GM12873 (cell line): ENCODE measurements around the gene CERS1.

Source experiments
- TF ChIP-seq, protein P1 (sequence below): IDR thresholded peaks from 2 replicates; pipeline ENCODE4 v1.5.1; 2012; ENCODE audit warnings: low read depth, mild to moderate bottlenecking, moderate library complexity, low read length, control low read depth; ENCODE audit not compliant: insufficient read depth; ENCODE audit errors: missing control alignments

Gene CERS1

DNA sequence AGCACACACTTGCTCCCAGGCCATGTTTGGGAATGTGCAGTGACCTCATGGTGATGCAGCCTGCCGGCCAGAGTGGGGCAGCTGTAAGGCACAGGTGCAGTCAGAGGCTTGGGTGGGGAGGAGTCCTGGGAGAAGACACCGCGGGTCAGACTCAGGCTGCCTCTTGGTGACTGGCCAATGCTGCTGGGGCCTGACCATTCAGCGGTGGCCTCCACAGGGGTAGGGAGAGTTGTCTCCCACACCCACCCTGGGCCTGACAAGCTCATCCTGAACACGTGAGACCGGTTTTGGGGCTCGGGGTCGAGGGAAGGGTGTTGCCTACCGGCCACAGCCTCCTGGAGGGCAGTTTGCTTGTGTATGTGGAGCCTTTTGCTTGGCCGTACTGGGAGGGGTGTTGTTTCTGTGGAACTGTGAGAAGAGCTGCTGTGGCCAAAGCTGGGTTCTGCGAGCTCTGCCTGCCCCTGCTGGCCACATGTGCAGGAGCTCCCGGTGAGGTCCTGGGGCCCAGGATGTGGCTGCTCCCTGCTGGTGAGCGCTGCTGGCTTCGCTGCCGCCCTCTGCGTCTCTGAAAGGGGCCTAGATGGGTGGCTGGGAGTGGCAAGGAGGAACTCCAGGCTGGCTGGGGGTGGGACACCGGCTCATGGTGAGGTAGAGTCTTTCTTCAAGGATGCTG lies 42.1 kb downstream of the CERS1 start:
- TF ChIP-seq, protein P1, sequence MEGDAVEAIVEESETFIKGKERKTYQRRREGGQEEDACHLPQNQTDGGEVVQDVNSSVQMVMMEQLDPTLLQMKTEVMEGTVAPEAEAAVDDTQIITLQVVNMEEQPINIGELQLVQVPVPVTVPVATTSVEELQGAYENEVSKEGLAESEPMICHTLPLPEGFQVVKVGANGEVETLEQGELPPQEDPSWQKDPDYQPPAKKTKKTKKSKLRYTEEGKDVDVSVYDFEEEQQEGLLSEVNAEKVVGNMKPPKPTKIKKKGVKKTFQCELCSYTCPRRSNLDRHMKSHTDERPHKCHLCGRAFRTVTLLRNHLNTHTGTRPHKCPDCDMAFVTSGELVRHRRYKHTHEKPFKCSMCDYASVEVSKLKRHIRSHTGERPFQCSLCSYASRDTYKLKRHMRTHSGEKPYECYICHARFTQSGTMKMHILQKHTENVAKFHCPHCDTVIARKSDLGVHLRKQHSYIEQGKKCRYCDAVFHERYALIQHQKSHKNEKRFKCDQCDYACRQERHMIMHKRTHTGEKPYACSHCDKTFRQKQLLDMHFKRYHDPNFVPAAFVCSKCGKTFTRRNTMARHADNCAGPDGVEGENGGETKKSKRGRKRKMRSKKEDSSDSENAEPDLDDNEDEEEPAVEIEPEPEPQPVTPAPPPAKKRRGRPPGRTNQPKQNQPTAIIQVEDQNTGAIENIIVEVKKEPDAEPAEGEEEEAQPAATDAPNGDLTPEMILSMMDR = no peak

DNA sequence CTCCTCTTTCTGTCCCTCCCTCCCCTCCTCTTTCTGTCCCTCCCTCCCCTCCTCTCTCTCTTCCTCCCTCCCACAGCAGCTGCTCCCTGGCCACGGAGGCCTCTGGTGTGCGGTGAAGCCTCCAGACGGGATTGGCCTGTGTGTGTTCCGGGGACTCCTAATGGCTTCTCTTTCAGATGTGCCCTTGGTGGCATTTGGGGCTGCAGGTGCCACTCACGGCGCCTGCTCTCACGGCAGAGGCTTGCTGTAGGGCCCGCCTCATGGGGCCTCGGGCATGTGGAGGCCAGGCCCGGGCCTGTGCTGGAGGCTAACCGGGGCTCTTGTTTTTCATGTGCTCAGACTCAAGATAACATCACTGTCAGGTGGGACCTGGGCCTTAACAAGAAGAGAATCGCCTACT lies 43.3 kb downstream of the CERS1 start:
- TF ChIP-seq, protein P1 = no peak

DNA sequence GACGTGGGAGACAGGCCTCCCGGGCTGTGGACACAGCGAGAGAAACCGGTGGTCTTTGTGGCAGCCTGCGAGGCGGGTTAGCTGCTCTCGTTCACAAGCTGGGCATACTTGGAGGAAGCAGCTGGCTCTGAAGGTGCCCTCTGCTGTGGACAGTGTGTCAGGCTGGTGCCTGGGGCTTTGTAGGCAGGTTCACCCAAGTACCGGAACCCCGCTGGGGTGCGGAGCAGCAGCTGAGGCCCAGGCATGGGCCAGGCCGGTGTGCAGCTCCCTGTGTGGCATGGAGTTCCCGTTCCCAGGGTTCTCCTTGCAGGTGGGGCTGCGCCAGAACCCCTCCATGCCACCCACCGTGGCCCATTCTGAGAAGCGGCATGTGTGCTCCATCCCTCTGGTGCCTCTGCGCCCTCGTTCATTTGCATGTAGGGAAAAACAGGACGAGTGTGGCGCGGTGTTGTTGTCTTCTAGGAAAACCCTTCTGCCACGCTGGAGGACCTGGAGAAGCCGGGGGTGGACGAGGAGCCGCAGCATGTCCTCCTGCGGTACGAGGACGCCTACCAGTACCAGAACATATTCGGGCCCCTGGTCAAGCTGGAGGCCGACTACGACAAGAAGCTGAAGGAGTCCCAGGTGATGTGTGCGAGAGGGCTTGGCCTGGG lies 44.2 kb downstream of the CERS1 start:
- TF ChIP-seq, protein P1 = no peak

DNA sequence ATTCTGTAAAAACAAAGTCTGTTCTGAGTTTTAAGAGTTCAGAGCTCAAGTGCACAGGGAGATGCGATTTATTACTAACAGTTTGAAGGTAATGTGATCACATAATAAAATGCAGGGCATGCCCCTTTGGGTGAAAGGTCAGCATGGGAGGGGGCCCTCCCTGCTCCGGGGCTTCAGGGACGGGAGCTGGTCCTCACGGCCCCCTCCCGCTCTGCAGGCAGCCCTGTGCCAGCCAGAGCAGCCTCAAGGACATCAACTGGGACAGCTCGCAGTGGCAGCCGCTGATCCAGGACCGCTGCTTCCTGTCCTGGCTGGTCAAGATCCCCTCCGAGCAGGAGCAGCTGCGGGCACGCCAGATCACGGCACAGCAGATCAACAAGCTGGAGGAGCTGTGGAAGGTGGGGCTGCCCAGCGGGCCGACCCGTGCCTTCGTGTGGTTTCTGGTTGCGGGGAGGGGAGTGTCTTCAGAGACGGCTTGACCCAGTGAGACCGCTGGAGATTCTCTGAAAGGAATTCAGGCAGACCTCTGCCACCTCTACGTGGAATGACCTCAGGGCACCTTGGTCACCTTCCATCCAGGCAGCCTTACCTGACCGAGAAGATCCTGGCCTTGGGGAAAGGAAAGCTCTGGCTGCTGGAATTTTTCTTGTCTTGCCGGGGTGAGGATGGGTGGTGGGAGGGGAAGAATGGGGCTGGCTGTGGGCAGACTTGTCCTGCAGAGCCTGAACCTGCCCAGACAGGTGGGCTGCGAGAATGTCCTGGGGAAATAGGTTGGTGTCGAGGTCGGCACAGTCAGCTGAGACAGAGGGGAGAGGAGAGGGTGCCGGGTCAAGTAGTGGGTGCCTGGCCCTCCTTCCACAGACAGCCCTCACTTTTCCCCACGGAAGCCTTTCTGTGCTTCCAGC lies 45.2 kb downstream of the CERS1 start:
- TF ChIP-seq, protein P1 = no peak

DNA sequence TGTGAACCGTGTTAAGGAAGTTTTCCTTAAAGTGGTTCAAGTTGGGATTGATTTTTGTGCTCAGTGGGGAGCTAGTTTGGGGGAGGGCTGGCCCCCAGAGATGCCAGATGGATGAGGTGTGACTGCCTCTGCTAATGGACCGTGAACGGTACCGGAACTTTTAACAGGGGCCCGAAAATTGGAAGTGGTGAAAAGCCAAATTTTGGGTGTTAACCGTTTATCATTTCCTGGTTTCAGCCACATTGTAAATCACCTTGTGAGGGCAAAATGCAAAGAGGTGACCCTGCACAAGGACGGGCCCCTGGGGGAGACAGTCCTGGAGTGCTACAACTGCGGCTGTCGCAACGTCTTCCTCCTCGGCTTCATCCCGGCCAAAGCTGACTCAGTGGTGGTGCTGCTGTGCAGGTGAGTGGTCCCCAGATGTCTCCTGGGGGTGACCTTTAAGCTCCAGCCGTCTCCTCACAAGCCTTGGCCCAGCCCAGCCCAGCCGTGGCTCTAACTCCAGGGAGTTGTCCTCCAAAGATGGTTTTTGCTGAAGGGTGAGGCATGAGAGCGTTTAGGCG lies 46.0 kb downstream of the CERS1 start:
- TF ChIP-seq, protein P1 = no peak

DNA sequence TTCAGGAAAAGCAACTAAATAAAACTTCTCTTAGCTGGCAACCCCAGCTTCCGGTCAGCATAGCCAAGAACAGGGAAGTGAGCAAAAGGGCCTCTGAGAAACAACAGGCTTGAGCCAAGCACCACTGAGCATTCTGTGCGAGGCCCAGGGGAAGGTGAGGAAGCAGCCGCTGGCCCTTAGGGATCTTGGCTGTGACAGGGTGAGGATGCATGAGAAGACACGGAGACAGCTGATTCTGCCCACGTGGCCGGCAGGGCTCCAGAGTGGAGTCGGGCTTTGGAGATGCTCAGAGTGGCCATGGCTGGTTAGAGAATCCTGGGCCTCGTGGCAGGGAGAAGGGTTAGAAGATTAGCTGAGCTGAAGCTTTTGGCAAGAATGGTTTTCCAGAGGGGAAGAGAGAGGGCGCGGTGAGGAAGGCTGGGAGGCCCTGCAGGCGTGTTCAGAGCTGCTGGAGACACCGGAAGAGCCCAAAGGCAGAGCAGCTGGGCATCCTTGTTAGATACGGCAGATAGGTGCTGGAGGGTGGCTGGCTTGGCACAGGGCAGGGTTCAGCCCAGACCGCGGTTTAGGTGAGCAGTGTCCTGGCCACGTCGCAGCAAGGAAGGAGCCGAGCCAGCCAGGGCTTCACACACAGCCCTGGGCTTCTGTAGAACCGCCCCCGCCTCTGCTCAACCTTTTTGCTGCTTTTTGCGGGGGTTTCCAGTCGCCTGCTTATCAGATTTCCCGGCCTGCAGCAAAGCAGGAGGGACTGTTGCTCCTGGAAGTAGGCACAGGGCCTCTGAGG lies 46.9 kb downstream of the CERS1 start:
- TF ChIP-seq, protein P1 = no peak
